Adrenal gland (tissue), 5 donors: ENCODE measurements around the gene PDE2A.

Experiments used
- POLR2A ChIP-seq, 2 donors: fragments of 450-650 bp; IDR thresholded peaks; one replicate each; pipeline ENCODE4 v1.6.1; 2017; ENCODE audit warnings: antibody characterized with exemption in 2 of 2, mild to moderate bottlenecking in 2 of 2, moderate library complexity in 1 of 2
- TF ChIP-seq, protein P1 (sequence below), 6 experiments: fragments of 450-650 bp in 4 of 6; fragments of 200-600 bp in 2 of 6; sonication (generic) in 1 of 6; IDR thresholded peaks; 1 replicate in 5 of 6; 2 replicates in 1 of 6; pipeline versions ENCODE4 v1.5.1 to v1.8.0; 2016 to 2021; ENCODE audit warnings: antibody characterized with exemption in 6 of 6, mild to moderate bottlenecking in 2 of 6, moderate library complexity in 1 of 6
- donor health status: DM: no; HTN: no; CAD: no.

DNA sequence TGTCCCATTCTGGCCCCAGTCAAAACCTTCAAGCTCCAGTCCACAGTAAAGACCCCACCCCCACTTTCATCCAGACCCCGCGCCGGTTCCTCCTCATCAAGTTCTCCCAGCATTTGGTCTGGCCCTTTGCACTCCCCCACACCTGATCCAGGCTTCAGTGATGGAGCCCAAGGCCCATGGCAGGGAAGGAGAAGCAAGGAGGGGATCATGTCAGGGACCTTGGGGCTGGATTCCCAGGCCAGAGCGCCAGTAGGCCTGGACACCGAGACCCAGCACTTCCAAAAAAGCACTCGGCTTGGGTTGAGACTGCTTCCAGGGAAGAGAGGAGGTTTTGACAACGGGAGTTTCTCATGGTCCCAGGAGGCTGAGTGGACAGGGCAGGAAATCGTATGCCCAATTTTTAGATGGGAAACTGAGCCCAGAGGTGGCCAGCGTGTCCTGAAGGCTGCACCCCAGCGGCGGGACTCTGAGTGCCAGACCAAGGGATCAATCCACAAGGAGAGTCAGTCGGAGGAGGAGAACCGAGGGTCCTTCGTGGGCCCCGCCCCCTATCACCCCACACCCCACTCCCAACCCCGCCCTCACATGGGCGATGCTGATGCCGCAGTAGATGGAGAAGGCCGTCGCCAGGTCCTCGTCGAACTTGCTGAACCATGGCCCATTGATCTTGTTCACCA lies 90.5 kb downstream of the PDE2A start:
- TF ChIP-seq, protein P1, sequence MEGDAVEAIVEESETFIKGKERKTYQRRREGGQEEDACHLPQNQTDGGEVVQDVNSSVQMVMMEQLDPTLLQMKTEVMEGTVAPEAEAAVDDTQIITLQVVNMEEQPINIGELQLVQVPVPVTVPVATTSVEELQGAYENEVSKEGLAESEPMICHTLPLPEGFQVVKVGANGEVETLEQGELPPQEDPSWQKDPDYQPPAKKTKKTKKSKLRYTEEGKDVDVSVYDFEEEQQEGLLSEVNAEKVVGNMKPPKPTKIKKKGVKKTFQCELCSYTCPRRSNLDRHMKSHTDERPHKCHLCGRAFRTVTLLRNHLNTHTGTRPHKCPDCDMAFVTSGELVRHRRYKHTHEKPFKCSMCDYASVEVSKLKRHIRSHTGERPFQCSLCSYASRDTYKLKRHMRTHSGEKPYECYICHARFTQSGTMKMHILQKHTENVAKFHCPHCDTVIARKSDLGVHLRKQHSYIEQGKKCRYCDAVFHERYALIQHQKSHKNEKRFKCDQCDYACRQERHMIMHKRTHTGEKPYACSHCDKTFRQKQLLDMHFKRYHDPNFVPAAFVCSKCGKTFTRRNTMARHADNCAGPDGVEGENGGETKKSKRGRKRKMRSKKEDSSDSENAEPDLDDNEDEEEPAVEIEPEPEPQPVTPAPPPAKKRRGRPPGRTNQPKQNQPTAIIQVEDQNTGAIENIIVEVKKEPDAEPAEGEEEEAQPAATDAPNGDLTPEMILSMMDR (IDR thresholded peaks at IDR 0.05) = no peak
- TF ChIP-seq POLR2A (IDR thresholded peaks at IDR 0.05) = no peak
